GM21529 (cell line): ENCODE data around the gene SRGN.
A peak's percentile ranks its signal among the peaks of the same experiment; 100 is the strongest.

Experiments used
- ATAC-seq: cut with Tn5 transposase; IDR thresholded peaks from one replicate; pipeline ENCODE4 v1.9.1; 2021; ENCODE audit not compliant: unreplicated experiment

Gene SRGN

GRCh38 chr10:69060127-69060798 lies 27.6 kb upstream of the SRGN start:
- no peak for ATAC-seq

DNA sequence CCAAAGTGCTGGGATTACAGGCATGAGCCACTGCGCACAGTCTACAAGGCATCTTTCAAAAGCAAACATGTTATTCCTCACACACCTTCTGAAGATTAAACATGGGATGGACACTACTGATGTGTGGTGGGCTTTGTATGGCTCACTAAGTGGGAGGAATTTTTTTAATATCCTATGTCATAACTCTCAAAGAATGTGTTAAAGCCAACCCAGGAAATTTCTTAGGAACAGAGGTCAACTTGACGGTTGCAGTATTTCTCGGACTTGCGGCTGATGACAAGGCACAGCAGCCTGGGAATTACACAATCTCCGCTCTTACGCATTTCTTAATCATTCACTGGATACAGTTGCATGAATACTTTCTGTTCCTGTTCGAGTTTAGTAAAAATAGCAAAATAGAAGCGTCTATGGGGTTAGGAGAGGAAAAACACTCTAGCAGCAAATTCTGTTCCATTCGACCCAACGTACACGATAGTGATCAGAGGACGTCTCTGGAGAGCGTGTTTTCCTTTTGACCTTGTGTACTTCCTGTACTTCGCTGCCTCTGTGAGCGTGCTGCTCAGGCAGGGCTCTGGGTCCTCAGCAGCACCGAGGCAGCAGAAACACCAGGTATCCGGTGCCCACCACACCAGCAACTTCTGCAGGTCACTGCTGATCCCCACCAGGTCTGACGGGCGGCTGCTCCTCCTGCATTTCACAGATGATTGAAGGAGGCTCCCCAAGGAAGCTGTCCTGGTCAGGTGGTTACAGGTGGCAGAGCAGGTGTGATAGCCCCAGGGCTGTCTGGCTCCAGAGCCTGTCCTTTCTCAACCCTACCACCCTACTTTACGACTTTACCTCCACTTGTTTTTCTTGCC lies 26.4 kb upstream of the SRGN start:
- ATAC-seq: peak; percentile 48

DNA sequence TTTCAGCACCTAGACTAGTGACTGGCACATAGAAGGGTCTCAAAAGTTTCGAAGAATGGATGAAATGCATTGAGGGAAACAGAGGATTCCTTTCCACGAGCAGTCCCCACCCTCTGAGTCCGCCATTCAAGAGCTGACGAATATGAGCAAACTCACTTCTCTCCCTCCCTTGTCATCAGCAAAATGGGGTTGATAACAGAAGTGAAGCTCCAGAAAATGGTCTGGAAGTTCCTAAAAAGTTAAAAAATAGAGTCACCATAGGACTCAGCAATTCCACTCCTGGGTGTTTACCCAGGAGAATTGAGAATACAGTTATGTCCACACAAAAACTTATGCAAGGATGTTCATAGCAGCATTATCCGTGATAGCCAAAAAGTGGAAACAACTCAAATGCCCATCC lies 25.0 kb upstream of the SRGN start:
- ATAC-seq: no peak

GRCh38 chr10:69064762-69065328 lies 23.1 kb upstream of the SRGN start:
- no peak for ATAC-seq

- ATAC-seq: peak; percentile 70
Observed at GRCh38 chr10:69065406-69066361, 22.2 kb upstream of the SRGN start.

DNA sequence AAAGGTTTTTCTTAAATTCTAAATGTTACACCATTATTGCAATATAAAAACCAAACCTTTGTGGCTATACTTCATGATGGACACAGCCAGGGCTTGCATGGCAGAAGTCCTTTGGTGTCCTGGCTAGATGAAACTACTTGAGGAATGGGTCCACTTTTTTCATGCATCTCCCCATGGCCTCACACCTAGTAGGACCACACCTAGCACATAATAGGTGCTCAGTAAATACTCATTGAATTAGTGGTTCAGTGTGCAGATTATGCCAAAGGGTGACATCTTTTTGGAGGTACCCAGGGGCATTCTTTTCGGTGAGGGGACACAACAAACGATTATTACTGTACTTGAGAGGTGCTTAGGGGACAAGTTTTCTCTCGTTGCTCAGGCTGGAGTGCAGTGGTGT lies 20.7 kb upstream of the SRGN start:
- no peak for ATAC-seq

DNA sequence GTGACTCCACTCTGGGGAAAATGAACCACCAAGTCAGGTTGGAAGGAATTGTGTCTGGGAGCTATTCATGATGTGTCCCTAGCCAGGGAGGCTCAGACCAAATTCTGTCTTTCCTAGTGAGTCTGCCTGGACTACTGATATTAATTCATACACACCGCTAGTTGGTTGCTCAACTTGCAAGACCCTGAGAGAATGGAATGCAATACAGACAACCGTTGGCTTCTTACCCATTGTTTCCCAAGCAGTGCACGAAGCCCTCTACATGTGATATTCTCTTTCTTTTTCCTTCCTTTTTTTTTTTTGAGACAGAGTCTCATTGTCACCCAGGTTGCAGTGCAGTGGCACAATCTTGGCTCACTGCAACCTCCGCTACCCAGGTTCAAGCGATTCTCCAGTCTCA lies 19.4 kb upstream of the SRGN start:
- no peak for ATAC-seq

DNA sequence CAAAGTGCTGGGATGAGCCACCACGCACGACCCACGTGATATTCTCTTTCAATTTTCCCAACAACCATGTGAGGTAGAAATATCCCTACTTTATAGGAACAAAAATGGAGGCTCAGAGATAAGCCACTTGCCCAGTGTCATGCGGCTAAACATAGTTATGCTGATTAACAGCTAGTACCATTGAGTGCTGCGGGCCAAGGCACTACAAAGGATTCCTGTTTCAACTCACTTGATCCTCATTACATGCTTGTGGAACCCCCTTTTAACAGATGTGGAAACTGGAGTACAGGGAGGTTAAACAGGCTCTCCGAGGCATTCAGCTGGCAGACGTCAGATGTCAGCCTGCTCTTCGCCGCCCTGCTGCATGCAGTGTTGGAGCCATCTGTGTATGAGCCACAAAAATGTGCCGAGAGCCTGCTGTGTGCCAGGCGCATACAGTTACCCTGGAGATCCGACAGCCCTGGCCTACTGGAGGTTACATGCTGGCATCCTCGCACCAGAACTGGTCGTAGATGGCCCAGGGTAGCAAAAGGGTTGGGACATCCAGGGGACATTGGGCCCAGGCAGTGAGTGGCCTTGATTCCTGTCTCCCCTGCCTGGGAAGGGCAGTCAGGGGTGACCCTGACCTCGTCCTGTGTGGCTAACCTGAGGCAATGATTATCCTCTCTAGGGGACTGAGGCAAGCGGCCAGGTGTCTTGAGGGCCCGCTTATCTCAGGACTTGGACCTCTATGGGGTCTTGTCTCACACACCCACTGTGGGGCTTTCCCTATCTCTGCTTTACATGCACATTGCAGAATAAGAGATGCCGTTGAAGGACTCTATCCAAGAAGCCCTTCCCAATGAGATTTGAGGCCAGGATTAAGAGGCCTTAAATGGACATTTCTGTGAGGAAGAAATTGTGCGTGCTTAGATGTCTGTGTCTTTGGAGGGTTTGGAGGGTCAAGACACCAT lies 18.5 kb upstream of the SRGN start:
- ATAC-seq: no peak

GRCh38 chr10:69070951-69071350 lies 17.0 kb upstream of the SRGN start:
- ATAC-seq: no peak

DNA sequence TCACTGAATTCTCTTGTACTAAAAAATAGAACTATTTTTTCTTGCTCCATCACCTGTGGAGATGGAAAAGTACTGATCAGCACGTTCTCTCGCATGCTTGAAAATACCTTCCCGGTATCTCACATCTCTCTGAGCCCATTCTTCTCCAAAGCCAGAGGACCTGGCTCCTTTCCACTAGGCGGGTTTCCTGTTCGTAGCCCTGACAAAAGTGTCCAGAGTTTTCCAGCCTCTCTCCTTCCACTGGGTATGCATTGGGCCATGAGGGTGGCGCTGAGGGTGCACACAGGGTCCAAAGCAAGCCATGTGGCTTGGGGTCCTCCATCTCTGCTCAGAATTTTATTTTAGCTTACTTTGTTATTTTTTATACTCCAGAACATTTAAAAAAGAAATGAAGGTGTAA lies 16.3 kb upstream of the SRGN start:
- no peak for ATAC-seq

- no peak for ATAC-seq
Observed at GRCh38 chr10:69073026-69073425, 14.9 kb upstream of the SRGN start.

GRCh38 chr10:69073736-69074364 lies 14.1 kb upstream of the SRGN start:
- no peak for ATAC-seq

DNA sequence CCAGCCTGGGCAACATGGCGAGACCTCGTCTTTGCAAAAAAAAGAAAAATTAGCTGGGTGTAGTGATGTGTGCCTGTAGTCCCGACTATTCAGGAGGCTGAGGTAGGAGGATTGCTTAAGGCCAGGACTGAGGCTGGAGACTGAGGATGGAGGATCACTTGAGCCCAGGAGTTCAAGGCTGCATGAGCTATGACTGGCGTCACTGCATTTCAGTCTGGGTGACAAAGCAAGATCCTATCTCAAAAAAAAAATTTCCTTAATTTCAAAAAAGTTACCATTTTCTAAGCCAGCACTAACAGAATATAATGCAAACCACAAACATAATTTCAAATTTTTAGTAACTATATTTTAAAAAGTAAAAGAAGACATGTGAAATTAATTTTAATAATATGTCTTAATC lies 13.4 kb upstream of the SRGN start:
- ATAC-seq: no peak

DNA sequence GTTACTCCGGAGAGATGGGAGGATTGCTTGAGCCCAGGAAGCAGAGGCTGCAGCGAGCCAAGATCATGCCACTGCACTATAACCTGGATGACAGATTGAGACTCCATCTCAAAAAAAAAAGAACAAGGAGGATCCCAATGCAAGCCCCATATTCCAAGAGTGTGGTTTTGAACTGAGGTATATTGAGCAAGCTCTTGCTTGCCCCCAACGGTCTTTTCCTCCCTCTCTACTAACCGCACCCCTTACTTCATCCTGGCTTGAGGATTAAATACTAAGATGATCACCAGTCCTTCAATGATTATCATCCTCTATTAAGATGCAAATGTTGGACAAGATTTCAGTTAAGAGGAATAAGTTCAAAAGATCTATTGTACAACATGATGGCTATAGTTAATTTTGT lies 12.5 kb upstream of the SRGN start:
- no peak for ATAC-seq

DNA sequence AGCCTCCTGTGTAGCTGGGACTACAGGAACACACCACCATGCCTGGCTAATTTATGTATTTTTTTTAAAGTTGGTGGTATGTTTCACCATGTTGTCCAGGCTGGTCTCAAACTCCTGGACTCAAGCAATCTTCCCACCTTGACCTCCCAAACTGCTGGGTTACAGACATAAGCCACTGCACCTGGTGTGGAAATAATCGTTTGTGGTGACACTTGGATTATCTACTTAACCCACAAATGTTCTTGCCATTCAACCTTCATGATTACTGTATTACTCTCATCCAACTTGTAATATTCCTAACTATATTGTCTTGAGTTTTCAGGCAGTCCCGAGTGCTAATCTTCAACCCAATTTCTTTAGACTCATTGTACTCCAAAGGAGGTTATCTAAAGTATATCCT lies 9.6 kb upstream of the SRGN start:
- ATAC-seq: no peak

DNA sequence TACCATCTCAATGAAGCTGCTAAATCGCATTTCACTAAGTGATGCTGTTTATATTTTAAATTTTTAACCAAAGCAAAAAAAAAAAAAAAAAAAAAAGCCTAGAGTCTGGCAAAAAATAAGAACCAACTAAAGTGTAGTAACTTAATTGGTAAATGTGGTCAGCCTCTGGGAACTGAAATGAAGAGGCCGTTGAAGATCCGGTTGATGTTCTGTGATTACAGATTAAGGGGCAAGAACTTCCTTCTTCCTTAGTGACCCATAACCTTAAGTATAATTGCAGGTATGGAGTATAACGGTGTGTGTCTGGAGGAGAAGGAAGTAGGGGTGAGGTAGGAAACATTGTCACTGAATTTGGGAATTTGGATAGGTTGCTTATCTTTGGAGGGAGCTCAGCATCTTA lies 7.7 kb upstream of the SRGN start:
- ATAC-seq: no peak

- no peak for ATAC-seq
Observed at GRCh38 chr10:69086001-69086509, 1.8 kb upstream of the SRGN start.

DNA sequence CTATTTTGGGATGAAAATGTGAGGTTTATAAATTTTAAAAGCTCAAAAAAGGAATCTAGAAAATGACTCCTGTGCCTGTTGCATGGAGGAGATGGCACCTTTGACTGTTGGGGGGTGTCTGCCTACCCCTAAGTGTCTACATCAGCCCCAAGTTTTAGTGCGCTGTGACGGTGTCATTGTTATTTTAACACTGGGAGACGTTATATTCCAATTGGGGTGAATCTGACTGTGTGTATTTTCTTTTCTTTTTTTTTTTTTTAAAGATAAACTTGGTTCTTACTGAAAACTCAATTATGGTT lies 517 bp downstream of the SRGN start:
- ATAC-seq: no peak

DNA sequence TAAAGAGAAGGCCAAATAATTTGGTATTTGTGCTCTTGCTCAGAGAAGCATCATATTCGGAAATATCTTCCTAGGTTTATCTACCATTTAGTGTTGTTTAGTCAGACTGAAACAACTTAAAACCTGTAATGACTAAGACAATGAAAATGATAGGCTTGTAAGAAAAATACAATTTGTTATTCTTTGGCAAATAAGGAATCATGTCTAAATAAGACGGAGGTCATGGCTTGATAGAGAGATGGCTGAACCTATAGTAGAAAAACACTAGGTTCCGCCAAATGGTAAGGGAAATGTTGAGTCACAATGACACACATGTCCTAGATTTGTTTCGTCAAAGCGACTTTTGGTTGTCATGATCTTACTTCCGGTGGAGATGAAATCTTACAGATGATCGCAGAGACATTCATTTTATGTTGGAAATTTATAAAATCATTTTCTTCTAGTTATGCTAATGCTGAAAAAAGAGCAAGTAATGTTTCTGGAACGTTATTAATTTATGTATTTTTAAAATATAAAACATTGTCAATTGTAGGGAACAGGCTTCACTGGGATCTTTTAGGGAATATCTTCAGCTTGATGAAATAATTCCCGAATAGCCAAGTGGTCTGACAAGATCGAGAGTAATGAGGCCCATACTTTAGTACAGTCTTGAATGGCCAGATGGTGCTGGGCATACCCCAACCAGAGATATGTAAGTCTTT lies 1.0 kb downstream of the SRGN start:
- no peak for ATAC-seq
